Germinal center (tissue), 1 donor: ENCODE measurements around the gene BCAS3.
"Not testable (repeated sequence)": the region's sequence is repeated elsewhere in the genome, so short reads cannot be mapped to it uniquely, and the experiment has no call there.

ENCODE experiments used
- DNase-seq: peaks from one replicate; pipeline ENCODE4 v3.0.0; 2012; ENCODE audit warnings: mixed read lengths, low spot score

The BCAS3 gene

DNA sequence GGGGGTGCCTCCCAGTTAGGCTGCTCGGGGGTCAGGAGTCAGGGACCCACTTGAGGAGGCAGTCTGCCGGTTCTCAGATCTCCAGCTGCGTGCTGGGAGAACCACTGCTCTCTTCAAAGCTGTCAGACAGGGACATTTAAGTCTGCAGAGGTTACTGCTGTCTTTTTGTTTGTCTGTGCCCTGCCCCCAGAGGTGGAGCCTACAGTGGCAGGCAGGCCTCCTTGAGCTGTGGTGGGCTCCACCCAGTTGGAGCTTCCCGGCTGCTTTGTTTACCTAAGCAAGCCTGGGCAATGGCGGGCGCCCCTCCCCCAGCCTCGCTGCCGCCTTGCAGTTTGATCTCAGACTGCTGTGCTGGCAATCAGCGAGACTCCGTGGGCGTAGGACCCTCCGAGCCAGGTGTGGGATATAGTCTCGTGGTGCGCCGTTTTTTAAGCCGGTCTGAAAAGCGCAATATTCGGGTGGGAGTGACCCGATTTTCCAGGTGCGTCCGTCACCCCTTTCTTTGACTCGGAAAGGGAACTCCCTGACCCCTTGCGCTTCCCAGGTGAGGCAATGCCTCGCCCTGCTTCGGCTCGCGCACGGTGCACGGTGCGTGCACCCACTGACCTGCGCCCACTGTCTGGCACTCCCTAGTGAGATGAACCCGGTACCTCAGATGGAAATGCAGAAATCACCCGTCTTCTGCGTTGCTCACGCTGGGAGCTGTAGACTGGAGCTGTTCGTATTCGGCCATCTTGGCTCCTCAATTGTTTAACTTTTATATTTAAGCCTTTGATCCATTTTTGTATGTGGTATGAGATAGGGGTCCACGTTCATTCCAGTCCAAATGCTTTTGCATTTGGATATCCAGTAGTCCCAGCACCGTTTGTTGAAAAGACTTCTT, 209.3 kb downstream of the BCAS3 start:
- DNase-seq: not testable (repeated sequence)

DNA sequence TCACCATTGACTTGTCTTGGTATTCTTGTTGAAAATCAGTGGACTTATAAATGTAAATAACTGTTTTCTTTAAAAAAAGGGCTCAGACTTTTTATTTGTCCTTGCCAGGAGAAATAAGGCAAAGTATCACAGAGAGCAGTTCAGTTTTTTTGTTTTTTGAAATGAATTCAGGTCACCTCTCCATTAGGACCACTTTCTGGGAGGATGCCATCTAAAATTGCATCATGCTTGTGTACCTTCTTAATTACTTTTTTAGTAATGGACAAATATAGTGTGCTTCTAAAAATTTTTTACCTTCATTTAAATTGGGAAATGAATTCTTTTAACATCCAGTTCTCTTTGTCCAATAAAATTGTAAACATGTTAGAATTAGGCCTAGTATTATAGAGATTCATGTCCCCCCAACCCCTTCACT, 210.0 kb downstream of the BCAS3 start:
- DNase-seq: no peak

DNA sequence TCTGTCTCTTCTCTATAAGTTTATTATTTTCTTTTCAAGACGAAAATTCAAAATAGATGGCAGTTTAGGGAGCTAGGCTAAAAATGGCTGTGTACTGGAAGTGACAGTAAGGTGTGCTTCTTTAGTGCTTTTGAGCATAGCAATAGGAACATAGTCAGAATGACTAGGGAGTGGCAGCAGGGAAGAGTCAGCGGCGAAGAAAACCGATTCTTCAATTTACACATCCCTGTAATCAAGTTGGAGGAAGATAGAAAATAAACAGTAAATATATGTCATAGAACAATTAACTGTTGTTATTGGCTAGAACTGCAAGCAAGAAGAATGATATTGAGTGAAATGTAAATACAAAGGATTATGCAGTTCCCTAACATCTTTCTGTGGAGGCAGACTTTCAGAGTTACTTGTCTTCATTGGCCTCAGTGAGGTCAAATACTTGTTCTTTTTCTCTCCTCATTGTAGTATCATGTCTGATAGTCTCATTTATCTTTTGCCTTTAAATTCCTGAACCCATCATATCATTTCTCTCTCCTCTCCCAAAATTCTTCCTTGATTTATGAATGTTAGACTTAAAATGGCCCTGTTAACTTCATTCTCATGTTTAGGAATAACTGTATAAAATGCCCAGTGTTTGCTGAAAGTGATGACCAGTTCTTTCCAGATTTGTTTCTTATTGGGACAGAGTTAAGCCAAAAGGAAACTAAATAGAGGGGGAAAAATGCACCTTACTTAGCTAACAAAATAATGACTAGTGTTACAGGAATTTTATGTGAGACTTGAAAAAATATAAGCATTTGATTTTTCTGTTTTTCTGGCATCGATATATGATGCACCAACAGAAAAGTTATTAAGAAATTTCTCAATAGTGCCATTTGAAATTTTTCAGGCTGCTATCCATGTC, 211.4 kb downstream of the BCAS3 start:
- no peak for DNase-seq

DNA sequence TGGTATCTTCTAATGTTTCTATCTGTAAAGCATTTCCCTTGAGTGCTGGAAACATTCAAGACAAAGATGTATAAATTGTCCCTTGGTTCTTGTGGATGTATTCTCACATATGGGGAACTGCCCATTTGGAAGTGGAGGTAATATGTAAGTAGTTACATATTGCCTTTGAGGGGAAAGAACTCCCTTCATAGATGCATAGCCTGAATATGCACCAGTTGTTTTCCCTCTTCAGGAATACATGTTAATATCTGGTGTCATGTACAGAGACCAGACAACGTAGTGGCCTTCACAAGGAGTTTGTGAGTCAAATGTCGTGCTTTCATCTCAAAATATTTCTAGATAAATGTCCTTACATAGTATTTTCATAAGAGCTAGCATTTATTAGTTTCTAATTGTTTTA, 213.5 kb downstream of the BCAS3 start:
- DNase-seq: no peak

DNA sequence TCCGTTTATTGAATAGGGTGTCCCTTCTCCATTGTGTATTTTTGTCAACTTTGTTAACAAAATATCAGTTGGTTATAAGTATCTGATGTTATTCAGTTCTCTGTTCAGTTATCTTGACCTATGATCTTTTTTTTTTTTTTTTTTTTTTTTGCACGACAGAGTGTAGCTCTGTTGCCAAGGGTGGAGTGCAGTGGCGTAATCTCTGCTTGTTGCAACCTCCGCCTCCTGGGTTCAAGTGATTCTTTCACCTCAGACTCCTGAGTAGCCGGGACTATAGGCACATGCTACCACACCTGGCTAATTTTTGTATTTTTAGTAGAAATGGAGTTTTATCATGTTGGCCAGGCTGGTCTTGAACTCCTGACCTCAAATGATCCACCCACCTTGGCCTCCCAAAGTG, 215.8 kb downstream of the BCAS3 start:
- no peak for DNase-seq

DNA sequence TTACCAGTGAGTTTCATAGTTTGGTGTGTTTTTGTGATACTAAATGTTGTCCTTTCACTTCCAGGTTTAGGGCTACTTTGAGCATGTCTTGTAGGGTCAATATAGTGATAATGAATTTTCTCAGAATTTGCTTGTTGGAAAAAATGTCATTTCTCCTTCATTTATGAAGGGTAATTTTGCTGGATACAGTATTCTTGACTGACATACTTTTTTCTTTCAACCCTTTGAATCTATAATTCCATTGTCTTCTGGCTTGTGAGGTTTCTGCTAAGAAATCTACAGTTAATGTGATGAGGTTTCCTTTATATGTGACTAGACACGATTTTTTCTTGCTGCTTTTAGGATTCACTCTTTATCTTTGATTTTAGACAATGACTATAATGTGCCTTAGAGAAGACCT, 219.3 kb downstream of the BCAS3 start:
- DNase-seq: no peak

DNA sequence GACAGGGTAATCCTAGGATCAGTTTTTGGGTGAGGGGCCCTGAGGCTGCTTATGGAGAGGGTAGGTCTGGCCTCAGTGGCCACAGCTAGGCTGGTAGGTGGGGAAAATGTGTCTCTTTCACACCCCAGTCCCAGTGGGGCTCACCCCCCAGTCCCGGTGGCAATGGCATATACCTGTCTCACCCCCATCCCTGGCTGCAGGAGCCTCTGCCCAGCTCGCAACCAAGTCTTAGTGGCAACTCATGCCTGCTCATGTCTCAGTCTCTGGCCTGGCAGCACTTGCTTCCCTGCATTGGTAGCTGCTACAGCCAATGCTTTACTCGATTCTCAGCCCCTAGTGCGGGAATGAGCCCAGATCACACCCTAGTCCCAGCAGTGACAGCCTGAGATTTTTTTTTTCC, 221.5 kb downstream of the BCAS3 start:
- no peak for DNase-seq

DNA sequence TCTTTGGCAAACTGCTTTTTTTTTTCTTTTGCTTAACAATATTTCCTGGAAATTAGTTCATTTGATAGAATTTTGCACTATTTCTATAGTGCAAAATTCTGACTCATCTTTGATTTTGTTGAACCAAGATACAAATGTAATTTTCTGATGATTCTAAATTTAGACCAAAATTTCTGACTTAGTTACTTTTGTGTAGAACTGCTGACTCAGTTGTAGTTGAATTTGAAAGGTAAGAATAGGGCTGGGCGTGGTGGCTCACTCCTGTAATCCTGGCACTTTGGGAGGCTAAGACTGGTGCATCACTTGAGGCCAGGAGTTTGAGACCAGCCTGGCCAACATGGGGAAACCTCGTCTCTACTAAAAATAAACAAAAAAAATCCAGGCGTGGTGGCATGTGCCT, 223.0 kb downstream of the BCAS3 start:
- DNase-seq: no peak

DNA sequence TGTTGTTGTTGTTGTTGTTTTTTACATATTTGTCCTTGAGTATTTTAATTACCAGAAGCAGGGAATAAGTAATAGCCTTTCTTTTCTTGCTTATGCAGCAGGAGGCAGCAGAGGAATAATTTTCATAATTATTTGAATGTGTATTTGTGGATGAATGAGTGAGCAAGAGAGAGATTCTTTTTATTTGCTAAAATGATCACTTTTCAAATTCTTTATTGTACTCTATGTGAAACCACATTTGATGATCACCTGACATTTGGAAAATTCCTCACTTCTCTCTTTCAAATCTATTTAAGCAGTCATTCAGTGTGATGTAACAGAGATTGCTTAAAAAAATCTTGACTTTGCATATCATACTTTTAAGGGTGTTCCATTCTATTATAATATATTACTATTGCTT, 223.6 kb downstream of the BCAS3 start:
- no peak for DNase-seq

DNA sequence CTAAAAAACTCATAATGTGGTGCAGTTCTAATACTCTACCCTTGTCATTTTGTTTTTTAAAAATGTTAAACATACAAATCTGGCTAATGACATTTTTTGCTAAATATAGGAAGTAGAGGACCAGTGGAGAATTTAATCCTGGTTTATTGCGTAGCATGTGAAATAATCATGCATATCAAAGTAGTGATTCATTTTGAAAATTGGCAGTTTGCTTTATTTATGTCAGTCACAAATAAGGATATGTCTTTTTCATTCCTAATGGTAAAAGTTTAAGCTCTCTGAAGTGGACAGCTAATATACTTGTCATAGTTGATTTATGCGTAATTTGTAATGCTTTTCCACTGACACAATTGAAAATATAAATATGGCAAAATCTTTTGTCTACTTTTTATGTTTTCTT, 224.2 kb downstream of the BCAS3 start:
- no peak for DNase-seq

DNA sequence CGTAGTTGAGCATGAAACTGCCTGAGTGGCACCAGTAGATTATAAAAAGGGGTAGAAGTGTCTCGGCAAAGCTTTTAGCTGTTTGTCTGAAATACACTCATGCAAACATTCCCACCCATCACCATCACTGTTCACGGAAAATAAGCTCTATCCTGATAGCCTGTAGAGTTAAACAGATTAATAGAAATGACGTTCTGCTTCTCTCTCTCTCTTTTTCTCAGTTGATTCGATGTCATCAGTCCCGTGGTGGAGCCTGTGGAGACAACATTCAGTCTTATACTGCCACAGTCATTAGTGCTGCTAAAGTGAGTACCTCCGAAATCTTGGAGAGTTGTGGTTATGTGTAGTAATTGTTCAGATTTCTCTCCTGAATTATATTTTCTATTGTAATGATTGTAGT, 224.7 kb downstream of the BCAS3 start:
- DNase-seq: no peak

DNA sequence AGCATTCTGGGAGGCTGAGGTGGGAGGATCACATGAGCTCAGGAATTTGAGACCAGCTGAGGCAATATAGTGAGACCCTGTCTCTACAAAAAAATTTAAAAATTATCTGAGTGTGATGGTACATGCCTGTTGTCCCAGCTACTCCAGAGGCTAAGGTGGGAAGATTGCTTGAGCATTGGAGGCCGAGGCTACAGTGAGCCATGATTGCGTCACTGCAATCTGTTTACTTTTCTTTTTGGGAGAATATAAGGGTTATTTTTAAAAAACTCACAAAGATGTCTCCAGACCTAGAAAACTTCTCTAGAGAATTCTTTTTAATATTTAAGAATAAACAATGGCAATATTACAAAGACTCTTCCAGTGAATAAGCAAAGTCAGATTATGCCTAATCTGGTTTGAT, 226.9 kb downstream of the BCAS3 start:
- no peak for DNase-seq

DNA sequence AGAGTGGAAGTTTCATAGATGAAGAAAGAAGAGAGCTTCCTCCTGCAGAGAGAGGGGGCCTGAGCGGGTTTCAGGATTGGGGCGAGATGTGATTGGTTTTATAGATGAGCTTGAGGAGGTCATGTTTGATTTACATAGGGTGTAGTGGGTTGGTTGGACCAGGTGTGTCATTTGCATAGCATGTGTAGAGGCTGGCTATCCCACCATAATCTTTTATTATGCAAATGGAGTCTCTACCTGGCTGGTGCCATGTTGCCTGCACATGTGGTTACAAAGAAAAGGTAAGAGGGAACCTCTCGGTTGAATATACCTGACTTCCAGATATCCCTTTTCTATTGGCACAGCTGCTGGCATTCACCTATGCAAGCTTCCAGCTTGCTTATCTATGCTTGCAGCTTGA, 228.1 kb downstream of the BCAS3 start:
- no peak for DNase-seq

DNA sequence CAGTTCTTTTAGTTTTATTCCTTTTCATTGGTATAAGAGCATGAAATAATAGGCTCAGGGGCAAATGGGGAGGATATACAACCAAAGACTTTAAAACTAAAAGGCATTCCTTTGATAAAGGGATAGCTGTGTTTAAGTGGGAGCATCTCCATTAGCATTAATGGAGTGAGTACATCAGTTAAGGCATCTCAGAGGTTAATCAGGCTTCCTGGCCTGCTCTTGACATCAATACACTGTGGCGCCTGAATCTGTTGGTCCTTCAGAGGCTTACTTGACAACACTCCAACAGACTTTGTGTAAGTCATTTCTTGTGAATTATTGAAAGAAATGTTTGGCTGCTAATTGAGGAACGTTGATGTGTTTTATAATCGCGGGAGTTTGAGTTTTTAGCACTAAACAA, 230.7 kb downstream of the BCAS3 start:
- no peak for DNase-seq

DNA sequence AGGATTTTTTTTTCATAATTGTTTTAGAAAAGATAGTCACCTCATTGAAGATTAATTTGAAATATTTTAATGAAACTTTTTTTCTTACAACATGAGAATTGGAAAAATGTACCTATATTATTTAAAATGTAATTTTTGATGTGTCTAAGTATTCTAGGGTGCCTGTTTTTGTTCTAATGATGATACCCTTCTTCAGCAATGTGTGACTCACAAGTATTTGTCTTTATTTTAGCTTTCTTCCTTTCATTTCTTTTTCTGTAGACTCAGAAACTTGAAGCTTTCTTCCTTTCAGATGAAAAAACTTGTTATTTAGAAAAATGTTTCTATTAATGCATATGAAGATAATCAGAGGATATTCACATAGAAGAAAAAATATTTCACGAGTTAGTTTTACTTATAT, 231.8 kb downstream of the BCAS3 start:
- no peak for DNase-seq

DNA sequence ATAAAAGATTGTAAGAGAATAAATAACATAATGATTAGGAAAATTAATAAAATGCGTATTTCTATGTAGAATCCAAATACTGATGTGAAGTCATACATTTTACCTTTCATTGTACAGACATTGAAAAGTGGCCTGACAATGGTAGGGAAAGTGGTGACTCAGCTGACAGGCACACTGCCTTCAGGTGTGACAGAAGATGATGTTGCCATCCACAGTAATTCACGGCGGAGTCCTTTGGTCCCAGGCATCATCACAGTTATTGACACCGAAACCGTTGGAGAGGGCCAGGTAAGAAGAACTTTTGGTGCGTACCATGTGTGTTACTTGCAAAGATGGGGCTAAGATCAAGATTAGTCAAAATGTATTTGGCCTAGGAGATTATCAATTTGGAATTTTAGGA, 232.8 kb downstream of the BCAS3 start:
- no peak for DNase-seq

DNA sequence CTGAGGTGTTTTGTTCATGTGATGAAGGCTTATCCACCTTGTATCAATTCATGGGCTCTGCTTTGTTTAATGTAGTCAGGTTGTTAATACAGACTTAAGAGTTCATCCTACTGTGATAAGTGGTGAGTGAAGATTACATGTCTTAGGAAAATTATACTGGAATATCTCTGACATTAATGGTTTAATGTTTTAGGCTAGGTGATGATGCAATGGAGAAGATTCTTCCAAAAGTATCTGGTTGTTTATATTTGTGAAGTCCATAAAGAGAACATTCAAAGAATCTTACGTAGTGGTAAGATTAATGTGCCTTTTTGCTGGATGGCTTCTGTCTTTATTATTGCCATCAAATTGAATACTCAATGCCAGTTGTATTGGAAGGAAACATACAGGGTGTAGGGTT, 236.4 kb downstream of the BCAS3 start:
- DNase-seq: no peak

DNA sequence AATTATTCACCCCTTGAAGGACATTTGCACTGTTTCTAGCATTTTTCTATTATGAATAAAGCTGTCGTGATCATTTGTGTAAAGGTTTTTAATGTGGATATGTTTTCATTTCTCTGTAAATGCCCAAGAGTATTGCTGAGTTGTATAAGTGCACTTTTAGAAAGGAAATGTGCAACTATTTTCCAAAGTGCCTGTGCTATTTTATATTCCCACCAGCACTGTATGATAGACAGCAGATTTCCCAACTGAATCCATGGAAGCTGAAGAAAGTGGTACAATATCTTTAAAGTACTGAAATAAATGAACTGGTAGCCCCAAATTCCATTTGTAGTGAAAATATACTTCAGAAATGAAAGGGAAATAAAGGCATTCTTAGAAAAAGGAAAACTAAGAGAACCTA, 238.4 kb downstream of the BCAS3 start:
- no peak for DNase-seq

DNA sequence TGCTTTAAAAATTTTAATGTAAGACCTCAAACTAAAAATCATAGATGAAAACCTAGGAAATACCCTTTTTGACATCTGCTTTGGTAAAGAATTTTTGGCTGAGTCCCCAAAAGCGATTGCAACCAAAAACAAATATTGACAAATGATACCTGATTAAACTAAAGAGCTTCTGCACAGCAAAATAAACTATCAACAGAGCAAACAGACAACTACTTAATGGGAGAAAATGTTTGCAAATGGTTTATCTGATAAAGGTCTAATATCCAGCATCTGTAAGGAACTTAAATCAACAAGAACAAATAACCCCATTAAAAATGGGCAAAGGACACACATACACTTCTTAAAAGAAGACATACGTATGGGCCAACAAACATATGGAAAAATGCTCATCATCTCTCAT, 242.5 kb downstream of the BCAS3 start:
- DNase-seq: no peak

DNA sequence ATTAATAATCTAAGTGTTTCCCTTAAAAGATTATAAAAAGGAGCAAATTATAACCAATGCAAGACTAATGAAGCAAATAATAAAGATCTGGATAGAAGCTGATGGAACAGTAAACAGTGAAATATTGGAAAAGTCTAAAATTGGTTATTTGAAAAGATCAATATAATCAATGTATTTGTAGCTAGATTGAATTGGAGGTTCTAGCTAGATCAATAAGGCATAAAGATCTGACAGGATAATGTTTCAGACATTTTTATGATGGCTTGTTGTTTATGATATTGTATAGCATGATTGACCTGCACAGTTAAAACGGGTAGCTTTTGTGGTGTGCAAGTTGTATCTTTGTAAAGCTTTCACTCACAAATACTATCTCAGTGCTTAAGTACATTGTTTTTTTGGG, 245.3 kb downstream of the BCAS3 start:
- no peak for DNase-seq

DNA sequence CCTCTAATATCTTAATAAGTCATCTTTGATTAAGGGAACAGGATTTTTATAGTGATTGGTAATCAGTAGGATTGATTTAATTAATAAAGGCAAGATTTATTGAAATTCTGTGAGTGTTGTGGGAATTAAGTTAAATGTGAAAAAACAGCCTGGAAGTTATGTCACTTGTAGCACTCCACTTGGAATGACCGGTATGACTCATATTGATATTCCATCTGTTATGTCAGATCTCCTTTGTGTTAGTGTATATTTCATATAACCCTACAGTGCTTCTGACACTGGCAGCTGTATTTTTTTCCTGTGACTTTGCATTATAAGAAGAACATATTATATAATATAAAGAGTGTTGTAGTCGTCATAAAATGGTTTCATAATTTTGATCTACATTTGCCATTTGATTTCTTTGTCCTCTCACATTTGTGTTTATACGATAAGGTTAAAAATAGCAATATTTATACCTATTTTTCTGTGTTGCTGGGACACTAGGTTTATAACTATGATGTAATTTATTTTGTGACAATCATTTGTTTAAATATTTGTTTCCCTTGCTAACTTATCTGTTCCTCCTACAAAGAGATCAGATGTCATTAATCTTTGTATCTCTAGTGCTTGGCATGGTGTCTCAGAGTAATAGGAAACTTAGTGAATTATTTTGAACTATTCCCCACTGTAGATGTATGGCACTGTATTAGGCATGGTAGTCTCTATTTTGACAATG, 249.0 kb downstream of the BCAS3 start:
- DNase-seq: no peak

DNA sequence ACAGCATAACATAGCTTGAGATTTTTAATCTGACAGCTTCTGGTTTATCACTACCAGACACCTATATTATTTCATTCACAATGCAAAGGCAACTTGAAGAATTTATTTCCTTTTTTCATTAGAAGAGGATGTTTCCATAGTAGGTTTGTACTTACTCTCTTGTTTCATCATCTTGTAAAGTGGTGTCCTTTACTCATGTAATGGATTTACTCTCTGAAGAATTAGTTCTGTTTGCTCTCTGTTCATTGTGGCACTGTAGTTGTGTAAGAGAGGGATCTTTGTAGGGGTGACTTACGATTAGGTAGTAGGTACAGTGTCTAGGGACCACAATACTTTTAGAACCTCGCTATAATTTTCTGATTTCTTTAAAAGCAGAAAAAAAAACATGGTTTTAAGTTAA, 256.1 kb downstream of the BCAS3 start:
- no peak for DNase-seq

DNA sequence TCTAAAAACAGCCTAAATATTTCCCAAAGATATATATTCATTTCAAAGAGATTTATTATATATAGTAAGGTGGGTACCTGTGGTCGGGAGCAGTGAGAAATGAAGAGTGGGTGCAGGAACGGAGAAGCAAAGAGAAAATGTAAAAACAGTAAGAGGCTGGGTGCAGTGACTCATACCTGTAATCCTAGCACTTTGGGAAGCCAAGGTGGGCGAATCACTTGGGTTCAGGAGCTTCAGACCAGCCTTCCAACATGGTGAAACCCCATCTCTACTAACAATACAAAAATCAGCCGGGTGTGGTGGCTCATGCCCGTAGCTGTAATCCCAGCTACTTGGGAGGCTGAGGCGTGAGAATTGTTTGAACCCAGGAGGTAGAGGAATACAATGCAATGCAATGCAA, 257.1 kb downstream of the BCAS3 start:
- no peak for DNase-seq
